Common myeloid progenitor, CD34-positive (primary cell): ENCODE measurements around the gene GIMAP2. TPM values are rescaled to one million over a fixed set of nuclear protein-coding genes. Genes with fewer than 3 reads are reported as not detected.

ENCODE experiments used
- CTCF ChIA-PET: fragments of 350-600 bp; sonication (Branson Sonifier 250); formaldehyde crosslinking; loops from one replicate; lab custom pipeline; 2021; ENCODE audit warnings: antibody characterized with exemption; lab: Charles Lee
- POLR2A ChIA-PET: fragments of 350-600 bp; sonication (Branson Sonifier 250); formaldehyde crosslinking; loops from one replicate; lab custom pipeline; 2021; ENCODE audit warnings: antibody characterized with exemption; lab: Charles Lee
- DNase-seq, 3 donors: peaks; one replicate each; pipeline versions ENCODE4 v3.0.0 to v3.0.0-alpha.2; 2013
- H3K27ac ChIP-seq, 2 experiments: 1 replicate in 1 of 2; 2 replicates in 1 of 2; pipeline ENCODE4 v1.7.0; 2013; ENCODE audit warnings: inconsistent platforms in 2 of 2, low read length in 2 of 2, mild to moderate bottlenecking in 2 of 2, low read depth in 1 of 2, moderate library complexity in 1 of 2; ENCODE audit not compliant: severe bottlenecking in 2 of 2, insufficient read depth in 1 of 2, poor library complexity in 1 of 2
- H3K27me3 ChIP-seq, 5 experiments: replicated peaks in 2 of 5; 1 replicate in 3 of 5; 2 replicates in 2 of 5; pipeline versions ENCODE4 v1.6.1 to v1.7.0; 2013; ENCODE audit warnings: low read length in 4 of 5, mild to moderate bottlenecking in 2 of 5, moderate library complexity in 2 of 5, inconsistent platforms in 1 of 5; ENCODE audit not compliant: insufficient read depth in 5 of 5, control insufficient read depth in 4 of 5
- H3K36me3 ChIP-seq, 4 experiments: 1 replicate in 2 of 4; 2 replicates in 2 of 4; pipeline versions ENCODE4 v1.6.1 to v1.7.0; 2013; ENCODE audit warnings: low read length in 3 of 4, control low read depth in 1 of 4, mild to moderate bottlenecking in 1 of 4; ENCODE audit not compliant: control insufficient read depth in 4 of 4, insufficient read depth in 4 of 4
- H3K4me1 ChIP-seq, 4 experiments: 1 replicate in 3 of 4; 2 replicates in 1 of 4; pipeline versions ENCODE4 v1.6.1 to v1.7.1; 2013; ENCODE audit warnings: low read length in 3 of 4, mild to moderate bottlenecking in 3 of 4, control low read depth in 1 of 4, inconsistent platforms in 1 of 4, moderate library complexity in 1 of 4; ENCODE audit not compliant: control insufficient read depth in 4 of 4, insufficient read depth in 4 of 4; ENCODE audit errors: control extremely low read depth in 1 of 4
- H3K4me3 ChIP-seq, 7 experiments: 1 replicate in 4 of 7; 2 replicates in 3 of 7; pipeline versions ENCODE4 v1.5.1 to v1.7.0; 2013; ENCODE audit warnings: mild to moderate bottlenecking in 7 of 7, low read length in 6 of 7, moderate library complexity in 6 of 7, inconsistent platforms in 2 of 7, low read depth in 2 of 7, control low read depth in 1 of 7; ENCODE audit not compliant: insufficient read depth in 4 of 7, control insufficient read depth in 1 of 7; ENCODE audit errors: extremely low read depth in 1 of 7
- H3K9me3 ChIP-seq, 5 experiments: 1 replicate in 4 of 5; 2 replicates in 1 of 5; pipeline versions ENCODE4 v1.6.1 to v1.7.1; 2013; ENCODE audit warnings: low read length in 4 of 5, mild to moderate bottlenecking in 2 of 5, inconsistent platforms in 1 of 5, low read depth in 1 of 5, moderate library complexity in 1 of 5; ENCODE audit not compliant: control insufficient read depth in 4 of 5, insufficient read depth in 2 of 5; ENCODE audit errors: control extremely low read depth in 1 of 5
- WGBS: methylation state at CpG from one replicate; pipeline ENCODE4 v1.1.5; 2013; ENCODE audit not compliant: insufficient coverage; 5-methylcytosine and 5-hydroxymethylcytosine counted together
- polyA plus RNA-seq: library from polyadenylated mRNA; unstranded; fragments of 120-200 nt; gene quantifications from one replicate; pipeline ENCODE4 v1.2.1, GENCODE V29; 2013

GIMAP2 gene
- polyA plus RNA-seq = 133 TPM

- 3% methylated on average over 5 of the region's 6 CpGs for WGBS
- ChIA-PET POLR2A (interaction anchor here (0.6 kb wide), 1 partner anchor 12 kb away, joined by 9 read pairs; no protein-coding TSS in a partner anchor), CTCF (interaction anchor here (0.8 to 1.5 kb wide), 9 partner anchors 15 to 235 kb away, joined by 3 to 5 read pairs (median 4); partner anchors contain the start of gene GIMAP8)
- Histone ChIP-seq H3K27ac (peak within 1 kb of the TSS; percentile 65 to 88), H3K9me3 (peaks cover 0 to 12% (median 4%) of the 10 kb centered on the region in 5 experiments), H3K4me3 (peak within 1 kb of the TSS; percentile 26 to 99 (median 88)), H3K4me1 (peaks cover 0 to 30% (median 19%) of the 10 kb centered on the region in 4 experiments), H3K27me3 (no peaks in the 10 kb centered on the region), H3K36me3 (peaks cover 9 to 26% (median 20%) of the 10 kb centered on the region in 4 experiments)
- DNase-seq = peak; percentile 65 to 78 (median 71)
These were observed at the start of gene GIMAP2 for GRCh38 chr7:150685219-150686029. Gene GIMAP2, plus strand, starts transcription at chr7:150685706. Its CDS starts 1,354 bp downstream, at chr7:150687060.

GRCh38 chr7:150641854-150642253 lies 43.7 kb upstream of the GIMAP2 start:
- no peaks in the 10 kb centered on the region for H3K27me3 ChIP-seq
- H3K9me3 ChIP-seq = peaks cover 2 to 24% (median 4%) of the 10 kb centered on the region in 5 experiments
- H3K36me3 ChIP-seq = no peaks in the 10 kb centered on the region
- no peak overlapping the region for H3K27ac ChIP-seq
- POLR2A ChIA-PET = no interaction called here
- H3K4me1 ChIP-seq = no peaks in the 10 kb centered on the region
- H3K4me3 ChIP-seq = no peak overlapping the region
- CTCF ChIA-PET = no interaction called here
- DNase-seq = no peak

- H3K27me3 ChIP-seq = no peaks in the 10 kb centered on the region
- no peaks in the 10 kb centered on the region for H3K36me3 ChIP-seq
- peaks cover 2 to 21% (median 8%) of the 10 kb centered on the region in 5 experiments for H3K9me3 ChIP-seq
- H3K27ac ChIP-seq = no peak overlapping the region
- no peaks in the 10 kb centered on the region for H3K4me1 ChIP-seq
- ChIA-PET CTCF (no interaction called here), POLR2A (no interaction called here)
- DNase-seq = no peak
- 91% methylated on average over 2 of the region's 5 CpGs for WGBS
- H3K4me3 ChIP-seq = no peak overlapping the region
These were observed 42.6 kb upstream of the GIMAP2 start for GRCh38 chr7:150642926-150643325.

DNA sequence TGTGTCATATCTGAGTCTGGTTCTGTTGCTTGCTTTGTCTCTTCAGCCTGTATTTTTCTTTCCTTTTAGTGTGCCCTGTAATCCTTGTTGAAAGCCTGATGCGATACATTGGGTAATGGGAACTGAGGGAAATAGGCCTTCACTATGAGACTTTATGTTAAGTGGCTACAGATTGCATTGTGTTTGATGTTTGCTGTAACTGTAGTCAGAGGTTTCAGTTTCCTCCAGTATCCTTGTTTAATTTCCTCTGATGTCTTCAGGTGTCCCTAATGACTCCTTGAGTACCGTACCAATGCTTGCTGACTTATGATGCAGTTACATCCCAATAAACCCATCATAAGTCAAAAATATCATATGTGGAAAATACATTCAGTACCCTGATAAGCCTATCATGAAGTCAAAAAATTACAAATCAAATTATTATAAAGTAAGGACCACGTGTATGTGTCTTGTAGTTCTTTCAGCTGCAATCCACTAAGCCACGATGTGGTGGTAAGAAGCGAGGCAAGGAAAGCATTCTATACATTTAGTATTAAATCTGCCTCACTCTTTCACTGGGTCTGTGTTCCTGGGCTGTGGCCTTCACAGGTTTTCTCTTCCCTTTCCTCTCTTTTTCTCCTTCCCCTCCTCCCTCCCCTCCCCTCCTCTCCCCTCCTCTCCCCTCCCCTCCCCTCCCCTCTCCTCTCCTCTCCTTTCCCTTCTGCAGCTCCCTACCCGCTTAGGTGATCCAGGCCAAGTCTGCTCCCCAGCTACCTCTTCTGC lies 40.1 kb upstream of the GIMAP2 start:
- Histone ChIP-seq H3K27ac (no peak overlapping the region), H3K9me3 (peaks cover 0 to 7% (median 3%) of the 10 kb centered on the region in 5 experiments), H3K4me1 (peaks cover 0 to 4% (median 2%) of the 10 kb centered on the region in 4 experiments), H3K4me3 (no peak overlapping the region), H3K27me3 (no peaks in the 10 kb centered on the region), H3K36me3 (no peaks in the 10 kb centered on the region)
- ChIA-PET CTCF (no interaction called here), POLR2A (no interaction called here)
- WGBS = 96% methylated on average over 4 of the region's 6 CpGs
- no peak for DNase-seq

DNA sequence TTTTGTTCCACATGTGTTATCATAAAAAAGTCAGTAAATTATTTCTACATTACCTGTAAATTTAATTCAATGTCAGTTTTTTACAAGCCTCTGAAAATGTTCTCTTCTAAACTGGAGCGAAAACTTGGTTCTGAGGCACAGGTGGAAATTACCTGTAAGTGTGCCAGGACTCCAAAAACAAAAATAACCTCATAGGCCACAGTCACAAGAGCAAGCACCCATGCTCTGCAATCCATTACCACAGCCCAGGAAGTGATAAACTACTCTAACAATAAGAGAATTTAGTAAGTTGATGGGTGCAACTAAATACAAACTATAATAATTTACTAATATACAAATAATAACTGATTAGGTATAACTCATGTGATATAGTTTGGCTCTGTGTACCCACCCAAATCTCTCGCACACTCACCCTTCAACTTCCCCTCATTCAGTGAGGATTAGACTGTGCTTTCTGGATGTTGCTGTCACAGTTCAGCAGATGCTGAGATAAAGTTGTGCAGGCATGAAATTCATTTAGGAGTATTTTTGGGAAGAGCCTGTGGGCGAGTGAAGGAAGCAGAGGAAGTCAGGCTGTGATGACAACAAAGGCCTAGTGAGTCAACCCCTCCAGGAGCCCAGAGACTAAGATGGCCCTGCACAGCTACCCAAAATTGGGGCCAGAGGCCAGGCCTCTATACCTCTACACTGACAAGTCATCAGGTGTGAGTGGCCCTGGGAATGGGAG lies 37.0 kb upstream of the GIMAP2 start:
- 50% methylated on average over 1 of the region's 3 CpGs for WGBS
- peaks cover 0 to 4% (median 2%) of the 10 kb centered on the region in 4 experiments for H3K4me1 ChIP-seq
- no peak for DNase-seq
- ChIA-PET POLR2A (interaction anchor here (0.6 kb wide), 1 partner anchor 44 kb away, joined by 6 read pairs; no protein-coding TSS in a partner anchor), CTCF (interaction anchor here (0.9 kb wide), 1 partner anchor 18 kb away, joined by 3 read pairs; no protein-coding TSS in a partner anchor)
- H3K36me3 ChIP-seq = no peaks in the 10 kb centered on the region
- no peaks in the 10 kb centered on the region for H3K27me3 ChIP-seq
- H3K9me3 ChIP-seq = peaks cover 0 to 7% (median 3%) of the 10 kb centered on the region in 5 experiments
- H3K4me3 ChIP-seq = no peak overlapping the region
- no peak overlapping the region for H3K27ac ChIP-seq

DNA sequence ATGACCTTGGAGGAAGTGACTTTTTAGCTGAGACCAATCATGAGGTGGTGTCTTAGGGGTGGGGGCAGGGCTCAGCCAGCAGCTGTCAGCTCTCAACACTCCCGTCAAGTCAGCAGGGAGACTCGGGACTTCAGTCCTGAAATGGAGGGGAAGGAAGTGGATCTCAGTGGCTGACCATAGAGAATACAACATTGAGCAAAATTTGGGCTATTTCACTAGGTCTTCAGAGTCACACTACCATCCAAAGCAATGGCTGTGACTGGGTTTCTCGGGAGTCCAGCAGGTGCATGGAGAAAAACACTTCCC lies 36.5 kb upstream of the GIMAP2 start:
- ChIA-PET POLR2A (no interaction called here), CTCF (no interaction called here)
- Histone ChIP-seq H3K36me3 (no peaks in the 10 kb centered on the region), H3K4me3 (no peak overlapping the region), H3K9me3 (peaks cover 0 to 7% (median 3%) of the 10 kb centered on the region in 5 experiments), H3K27ac (no peak overlapping the region), H3K4me1 (peaks cover 0 to 4% (median 2%) of the 10 kb centered on the region in 4 experiments), H3K27me3 (no peaks in the 10 kb centered on the region)
- 49% methylated on average over 3 of the region's 3 CpGs for WGBS
- DNase-seq = no peak
